Stimulated activated naive CD4-positive, alpha-beta T cell (primary cell): ENCODE data around the gene TSPYL2.

Experiments
- DNase-seq, 6 experiments: peaks; one replicate each; lab custom pipeline; 2025; lab: John Stamatoyannopoulos, UW

The TSPYL2 gene

DNA sequence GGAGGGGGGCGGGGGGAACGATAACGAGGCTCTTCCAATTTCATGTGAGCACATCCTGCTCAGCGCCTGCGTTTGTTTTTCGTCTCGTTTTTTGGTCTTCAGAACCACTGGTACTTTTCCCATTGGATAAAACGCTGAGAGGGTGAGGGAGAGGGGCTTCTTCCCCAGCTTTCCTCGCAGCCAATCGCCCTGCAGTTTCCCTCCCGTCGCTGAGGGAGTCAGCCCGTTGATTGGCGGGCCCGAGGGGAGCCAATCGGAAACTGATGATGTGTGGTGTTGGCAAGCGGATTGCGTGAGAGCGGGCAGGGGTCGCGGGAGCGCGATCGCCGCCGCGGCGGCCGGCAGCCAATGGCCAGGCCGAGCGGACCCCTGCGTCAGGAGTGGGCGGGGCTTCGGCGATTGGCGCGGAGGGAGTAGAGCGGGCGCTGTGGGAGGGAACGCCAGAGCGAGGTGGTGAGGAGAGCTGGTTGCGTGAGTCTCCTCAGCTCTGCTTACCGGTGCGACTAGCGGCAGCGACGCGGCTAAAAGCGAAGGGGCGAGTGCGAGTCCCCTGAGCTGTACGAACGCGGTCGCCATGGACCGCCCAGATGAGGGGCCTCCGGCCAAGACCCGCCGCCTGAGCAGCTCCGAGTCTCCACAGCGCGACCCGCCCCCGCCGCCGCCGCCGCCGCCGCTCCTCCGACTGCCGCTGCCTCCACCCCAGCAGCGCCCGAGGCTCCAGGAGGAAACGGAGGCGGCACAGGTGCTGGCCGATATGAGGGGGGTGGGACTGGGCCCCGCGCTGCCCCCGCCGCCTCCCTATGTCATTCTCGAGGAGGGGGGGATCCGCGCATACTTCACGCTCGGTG, at the start of gene TSPYL2:
TSS of gene TSPYL2 (plus strand) at position 443 of the 848 bp plus-strand sequence. CDS start at position 575, 132 bp downstream.
- DNase-seq = peak; percentile 86 to 95 (median 94)

DNA sequence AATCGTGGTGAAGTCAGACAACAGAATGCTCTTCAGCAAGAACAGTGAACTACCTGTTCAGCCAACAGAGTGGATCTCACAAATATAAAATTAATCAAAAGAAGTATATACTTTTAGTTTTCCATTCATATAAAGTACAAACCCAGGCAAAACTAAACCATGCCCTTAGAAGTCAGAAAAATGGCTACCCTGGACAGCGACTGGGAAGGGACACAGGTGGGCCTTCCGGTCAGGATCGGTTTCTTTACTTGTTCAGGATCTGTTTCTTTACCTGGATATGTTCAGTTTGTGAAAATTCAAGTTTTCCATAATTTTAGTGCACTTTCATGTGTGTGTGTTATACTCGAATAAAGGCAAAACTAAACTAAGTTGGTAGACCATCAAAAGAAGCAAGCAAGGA, 46.0 kb upstream of the TSPYL2 start:
- no peak for DNase-seq

DNA sequence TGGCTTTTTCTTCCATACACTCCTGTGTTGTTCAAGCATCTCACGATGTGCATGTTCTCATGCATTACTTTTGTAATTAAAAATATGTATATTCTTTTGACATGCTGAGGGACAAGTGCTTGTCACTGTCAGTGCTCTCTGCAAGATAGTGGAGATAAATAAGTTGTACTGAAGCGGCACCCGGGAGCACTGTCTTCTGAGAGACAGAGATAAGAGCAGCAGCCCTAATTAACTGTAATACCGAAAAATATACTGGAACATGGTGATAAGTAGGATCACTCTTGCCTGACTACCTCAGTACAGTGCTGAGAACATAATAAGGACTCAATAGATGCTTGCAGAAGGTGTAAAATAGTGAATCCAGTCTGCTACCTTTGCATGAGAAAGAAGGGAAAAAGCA, 42.9 kb upstream of the TSPYL2 start:
- DNase-seq = no peak

DNA sequence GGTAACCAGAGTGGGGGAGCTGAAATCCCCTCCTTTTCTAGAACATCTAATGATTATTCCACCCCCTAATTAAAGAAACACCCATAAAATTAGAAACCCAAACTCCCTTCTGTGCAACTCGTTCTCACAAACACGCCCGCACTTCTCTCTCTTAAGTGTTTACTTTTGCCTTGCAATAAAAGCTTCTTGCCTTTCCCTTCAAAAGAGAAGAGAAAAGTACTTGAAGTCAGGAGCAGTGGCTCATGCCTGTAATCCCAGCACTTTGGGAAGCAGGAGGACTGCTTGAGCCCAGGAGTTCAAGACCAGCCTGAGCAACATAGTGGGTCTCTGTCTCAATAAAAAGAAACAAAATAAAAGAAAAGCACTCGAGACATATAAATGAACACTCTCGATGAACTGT, 37.2 kb upstream of the TSPYL2 start:
- DNase-seq = no peak

- DNase-seq = no peak
Observed at GRCh38 chrX:53047228-53047627, 34.9 kb upstream of the TSPYL2 start.

DNA sequence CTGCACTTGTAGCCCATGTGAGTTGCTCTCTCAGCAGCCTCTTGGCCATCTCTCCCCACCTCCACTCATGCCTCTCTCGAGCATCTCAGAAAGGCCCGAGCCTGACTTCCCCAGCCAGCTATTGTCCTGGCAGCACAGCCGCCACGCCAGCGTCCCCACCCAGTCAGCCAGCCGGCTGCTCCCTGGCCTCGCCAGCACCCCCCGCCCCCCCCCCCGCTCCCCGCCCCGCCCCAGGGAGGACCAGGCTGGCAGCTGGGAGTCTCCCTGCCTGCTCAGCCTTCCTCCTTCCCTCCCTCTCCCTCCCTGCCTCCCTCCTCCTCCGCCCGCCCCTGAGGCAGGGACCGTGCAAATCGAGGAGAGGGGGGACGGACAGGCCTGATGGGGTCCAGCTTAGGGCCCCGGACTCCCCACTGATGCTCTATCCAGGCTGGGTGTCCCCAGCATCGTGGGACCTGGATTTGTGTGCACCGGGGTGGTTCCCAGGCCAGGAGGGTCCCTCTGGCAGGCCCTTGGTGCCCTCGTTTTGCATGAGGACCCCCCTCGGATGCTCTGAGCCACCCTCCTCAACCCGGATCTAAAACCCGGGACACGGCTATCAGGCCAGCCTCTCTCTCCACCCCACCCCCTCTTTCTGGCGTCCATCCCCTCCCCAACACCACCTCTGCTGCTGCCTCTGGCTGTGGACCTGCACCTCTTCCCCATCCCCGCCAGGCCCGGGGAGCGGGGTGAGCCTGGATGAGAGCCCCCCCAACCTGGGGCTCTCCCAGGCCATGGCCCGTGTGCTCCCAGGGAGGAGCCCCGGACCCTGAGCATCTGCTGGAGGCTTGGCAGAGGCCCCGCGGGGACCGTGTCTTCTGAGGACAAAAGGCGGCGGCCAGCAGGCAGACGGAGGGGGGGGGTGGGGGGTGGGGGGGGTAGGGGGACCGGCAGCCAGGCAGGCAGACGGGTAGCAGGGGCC, 33.7 kb upstream of the TSPYL2 start, which contains the start of gene GPR173:
TSS of gene GPR173 (plus strand) at position 621 of the 958 bp plus-strand sequence. CDS start 27,833 bp downstream, outside the sequence.
- no peak for DNase-seq

GRCh38 chrX:53049127-53049517, 33.0 kb upstream of the TSPYL2 start:
- no peak for DNase-seq

DNA sequence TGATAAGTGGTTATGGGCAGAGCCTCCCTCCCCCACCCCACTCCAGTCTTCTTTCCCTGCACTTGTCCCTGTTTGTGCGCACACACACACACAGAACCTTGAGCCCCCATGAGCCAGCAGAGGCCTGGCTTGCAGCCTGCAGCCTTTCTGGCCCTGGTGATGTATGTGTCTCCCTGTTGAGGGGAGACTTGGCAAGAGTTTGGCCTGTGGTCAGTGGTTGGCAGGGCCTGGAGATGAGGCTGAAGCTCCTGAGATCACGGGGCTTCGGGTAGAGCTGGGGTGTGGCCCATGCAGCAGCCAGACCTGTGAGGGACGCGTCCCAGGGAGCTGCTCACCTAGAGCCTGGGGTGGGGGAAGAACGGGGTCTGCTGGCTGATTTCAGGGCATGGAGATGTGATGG, 31.3 kb upstream of the TSPYL2 start:
- DNase-seq = no peak

- no peak for DNase-seq
Observed at GRCh38 chrX:53055244-53055849, 26.8 kb upstream of the TSPYL2 start.

GRCh38 chrX:53056292-53056691, 25.9 kb upstream of the TSPYL2 start:
- DNase-seq = no peak

DNA sequence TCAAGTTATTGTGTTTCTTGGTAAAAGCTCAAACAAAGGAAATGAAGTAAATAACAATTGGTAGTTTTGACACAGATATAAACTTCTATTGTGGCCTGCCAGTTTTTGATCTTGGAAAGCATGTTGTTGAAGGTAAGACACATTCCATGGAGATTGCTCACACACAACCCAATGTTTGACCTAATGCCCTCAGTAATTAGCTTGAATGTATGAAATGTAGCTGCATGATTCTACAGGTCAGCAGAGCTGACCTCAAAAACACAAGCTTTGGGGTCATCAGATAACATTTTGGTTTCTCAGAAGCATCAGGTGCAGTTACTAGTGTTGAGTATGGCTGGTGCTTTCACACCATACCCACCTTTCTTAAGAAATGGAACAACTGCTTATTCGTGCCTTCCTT, 17.1 kb upstream of the TSPYL2 start:
- no peak for DNase-seq

DNA sequence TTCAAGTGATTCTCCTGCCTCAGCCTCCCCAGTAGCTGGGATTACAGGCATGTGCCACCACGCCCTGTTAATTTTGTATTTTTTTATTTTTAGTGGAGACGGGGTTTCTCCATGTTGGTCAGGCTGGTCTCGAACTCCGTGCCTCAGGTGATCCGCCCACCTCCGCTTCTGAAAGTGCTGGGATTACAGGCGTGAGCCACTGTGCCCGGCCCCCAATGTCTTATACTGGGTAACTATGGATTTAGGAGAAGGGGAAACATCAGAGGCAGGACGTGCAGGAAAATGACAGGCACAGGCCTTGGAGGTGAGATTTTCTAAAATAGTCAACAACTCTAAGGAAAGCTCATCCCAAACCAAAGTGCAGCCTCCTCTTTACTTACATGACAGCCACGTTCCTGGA, 11.1 kb upstream of the TSPYL2 start:
- DNase-seq = no peak

DNA sequence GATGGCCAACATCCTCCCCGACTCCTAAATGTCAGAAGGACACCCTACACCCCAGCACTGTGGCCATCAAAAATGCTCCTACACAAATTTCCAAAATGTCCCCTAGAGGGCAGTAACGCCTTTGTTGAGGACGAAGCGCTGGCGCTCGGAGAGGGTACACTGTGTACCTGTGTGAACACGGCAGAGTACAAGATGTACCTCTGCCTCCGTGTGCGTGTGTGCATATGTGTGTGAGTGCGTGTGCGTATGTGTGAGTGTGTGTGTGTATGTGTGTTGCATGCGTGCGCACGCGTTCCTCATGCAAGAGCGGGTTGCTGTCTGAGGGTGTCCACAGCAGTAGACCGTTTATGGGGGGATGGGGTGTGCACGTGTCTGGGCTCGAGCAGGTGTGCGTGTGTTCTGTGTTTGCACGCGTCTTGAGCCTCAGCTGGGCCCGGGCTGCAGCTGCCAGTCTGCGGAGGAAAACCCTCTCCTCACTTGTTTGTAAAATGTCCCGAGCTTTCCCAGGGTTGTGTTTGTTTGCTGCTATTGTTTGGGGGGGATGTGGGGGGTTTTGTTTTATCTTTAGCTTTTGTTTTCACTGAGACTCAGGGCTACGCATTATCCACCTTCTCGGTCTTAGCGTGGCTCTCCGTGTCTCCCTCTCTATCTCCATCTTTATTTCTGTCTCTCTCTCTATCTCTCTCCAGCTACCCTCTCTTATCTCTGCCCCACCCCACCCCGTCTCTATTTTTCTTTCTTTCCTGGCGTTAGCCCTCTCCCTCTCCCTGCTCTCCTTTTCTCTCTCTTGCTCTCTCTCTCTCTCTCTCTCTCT, 10.4 kb upstream of the TSPYL2 start:
- DNase-seq = peak; percentile 61 to 86 (median 67)

DNA sequence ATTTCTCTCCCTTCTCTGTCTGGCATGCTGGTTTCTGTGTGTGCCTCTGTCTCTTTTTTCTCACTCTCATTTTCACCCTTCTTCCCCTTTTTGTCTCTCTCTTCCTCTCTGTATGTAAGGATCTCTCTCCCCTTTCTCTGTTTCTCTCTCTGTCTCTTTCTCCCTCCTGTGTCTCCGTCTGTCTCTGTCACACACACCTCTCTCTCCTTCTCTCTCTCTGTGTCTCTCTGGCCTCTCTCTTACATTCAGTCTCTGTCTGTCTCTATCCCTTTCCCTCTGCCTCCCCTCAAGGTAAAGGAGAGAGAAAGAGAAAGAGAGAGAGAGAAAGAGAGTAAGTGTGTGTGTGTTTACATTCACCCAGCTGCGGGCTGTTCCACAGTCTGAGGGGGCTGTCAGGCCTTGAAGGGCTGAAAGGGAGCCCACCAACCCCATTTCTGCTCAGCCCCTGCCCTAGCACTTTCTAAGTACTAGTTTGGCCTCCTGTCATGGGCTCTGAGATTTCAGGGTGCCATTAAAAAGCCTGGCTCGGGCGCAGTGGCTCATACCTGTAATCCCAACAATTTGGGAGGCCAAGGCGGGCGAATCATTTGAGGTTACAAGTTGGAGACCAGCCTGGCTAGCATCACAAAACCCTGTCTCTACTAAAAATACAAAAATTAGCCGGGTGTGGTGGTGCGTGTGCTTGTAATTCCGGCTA, 9.6 kb upstream of the TSPYL2 start:
- DNase-seq = no peak

GRCh38 chrX:53073115-53073586, 9.0 kb upstream of the TSPYL2 start:
- no peak for DNase-seq

DNA sequence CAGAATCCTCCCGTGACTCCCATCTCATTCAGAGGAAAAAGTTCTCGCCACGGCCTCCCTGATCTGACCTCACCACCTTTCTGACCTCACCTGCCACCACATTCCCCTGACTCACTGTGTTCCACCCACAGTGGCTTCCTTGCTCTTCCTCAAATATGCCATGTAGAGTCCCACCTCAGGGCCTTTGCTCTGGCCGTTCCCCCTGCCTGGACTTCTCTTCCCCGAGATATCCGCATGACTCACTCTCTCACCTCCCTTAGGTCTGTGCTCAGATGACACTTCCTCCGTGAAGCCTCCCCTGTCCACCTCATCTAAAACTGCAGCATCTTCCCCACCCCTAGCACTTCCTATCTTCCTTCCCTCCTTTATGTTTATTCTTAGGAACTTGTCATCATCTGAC, 7.2 kb upstream of the TSPYL2 start:
- DNase-seq = peak in 1 of 6 experiments; percentile 35

DNA sequence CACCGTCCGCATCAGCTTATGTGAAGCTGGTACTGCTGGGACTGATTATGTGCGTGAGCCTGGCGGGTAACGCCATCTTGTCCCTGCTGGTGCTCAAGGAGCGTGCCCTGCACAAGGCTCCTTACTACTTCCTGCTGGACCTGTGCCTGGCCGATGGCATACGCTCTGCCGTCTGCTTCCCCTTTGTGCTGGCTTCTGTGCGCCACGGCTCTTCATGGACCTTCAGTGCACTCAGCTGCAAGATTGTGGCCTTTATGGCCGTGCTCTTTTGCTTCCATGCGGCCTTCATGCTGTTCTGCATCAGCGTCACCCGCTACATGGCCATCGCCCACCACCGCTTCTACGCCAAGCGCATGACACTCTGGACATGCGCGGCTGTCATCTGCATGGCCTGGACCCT, 5.5 kb upstream of the TSPYL2 start:
- DNase-seq = no peak

DNA sequence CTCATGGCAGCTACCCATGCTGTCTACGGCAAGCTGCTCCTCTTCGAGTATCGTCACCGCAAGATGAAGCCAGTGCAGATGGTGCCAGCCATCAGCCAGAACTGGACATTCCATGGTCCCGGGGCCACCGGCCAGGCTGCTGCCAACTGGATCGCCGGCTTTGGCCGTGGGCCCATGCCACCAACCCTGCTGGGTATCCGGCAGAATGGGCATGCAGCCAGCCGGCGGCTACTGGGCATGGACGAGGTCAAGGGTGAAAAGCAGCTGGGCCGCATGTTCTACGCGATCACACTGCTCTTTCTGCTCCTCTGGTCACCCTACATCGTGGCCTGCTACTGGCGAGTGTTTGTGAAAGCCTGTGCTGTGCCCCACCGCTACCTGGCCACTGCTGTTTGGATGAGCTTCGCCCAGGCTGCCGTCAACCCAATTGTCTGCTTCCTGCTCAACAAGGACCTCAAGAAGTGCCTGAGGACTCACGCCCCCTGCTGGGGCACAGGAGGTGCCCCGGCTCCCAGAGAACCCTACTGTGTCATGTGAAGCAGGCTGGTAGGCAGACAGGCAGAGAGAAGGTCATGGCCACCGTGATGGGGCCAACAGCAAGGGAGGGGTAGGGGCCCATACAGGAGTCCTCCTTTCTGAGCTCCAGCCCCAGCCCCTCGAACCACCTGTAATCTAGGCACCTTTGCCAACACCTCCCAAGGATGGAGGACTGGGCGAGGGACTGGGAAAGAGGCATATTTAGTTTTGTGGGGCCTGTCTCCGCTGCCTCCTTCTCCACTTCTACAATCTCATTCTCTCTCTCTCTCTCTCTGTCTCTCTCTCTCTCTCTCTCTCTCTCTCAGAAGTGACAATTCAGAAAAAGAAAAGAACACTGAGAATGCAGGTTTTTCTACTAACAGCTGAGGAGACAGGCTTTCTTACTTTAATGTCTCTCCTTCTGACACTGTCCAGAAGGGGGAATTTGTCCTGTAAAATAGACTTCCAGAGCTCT, 4.7 kb upstream of the TSPYL2 start:
- peak in 2 of 6 experiments; percentile 8 to 47 for DNase-seq

DNA sequence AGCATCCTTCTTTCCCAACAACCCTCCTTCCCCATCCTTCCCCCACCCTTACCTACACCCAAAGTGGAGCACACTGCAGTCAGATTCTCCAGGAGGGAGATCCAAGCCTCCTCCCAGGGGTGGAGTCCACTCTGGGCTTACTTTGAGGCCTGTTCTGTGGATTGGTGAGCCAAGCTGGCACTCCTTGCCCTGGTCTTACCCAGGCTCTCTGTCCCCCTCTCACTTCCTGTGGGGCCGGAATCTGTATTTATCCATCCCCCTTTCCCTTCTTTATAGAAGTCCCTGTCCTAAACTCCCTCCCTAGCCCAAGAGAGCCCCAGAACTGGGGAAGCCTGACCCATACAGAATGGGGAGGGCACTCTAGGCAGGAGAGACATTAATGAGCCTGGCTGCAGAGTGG, 3.2 kb upstream of the TSPYL2 start:
- no peak for DNase-seq
